Activated CD4-positive, alpha-beta T cell treated with anti-CD3 and anti-CD28 coated beads, Interleukin-2, amount 50 U/mL, for 4 hours (primary cell): ENCODE measurements around the gene NT5DC1.
A peak's percentile ranks its signal among the peaks of the same experiment; 100 is the strongest.

Experiments
- DNase-seq, 2 experiments: peaks; one replicate each; pipeline ENCODE4 v3.0.0-alpha.2; 2020

Gene NT5DC1

GRCh38 chr6:116251568-116252384 lies 151.1 kb downstream of the NT5DC1 start:
- DNase-seq: no peak

DNA sequence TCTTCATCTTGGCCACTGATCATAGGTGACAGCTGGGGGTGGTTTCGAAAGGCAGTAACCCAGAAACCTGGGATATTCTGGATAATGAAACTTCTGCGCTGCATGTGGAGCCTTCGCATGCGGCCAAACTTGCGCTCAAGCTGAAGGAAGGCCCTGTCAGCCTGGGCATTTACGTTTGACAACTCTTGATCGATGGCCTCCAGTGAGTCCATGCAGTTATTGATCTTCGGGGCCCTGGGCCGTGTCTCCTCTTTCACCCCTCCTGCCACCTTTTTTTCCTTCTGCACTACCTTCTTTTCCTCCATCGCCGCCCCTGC lies 152.5 kb downstream of the NT5DC1 start:
- no peak for DNase-seq

- peak; percentile 88 for DNase-seq
Observed at GRCh38 chr6:116253505-116254296, 153.0 kb downstream of the NT5DC1 start, which contains the start of gene TSPYL4. TSS of gene TSPYL4 (minus strand) at chr6:116254075. CDS start at chr6:116254008, 67 bp downstream.

- no peak for DNase-seq
Observed at GRCh38 chr6:116254297-116255056, 153.8 kb downstream of the NT5DC1 start.

DNA sequence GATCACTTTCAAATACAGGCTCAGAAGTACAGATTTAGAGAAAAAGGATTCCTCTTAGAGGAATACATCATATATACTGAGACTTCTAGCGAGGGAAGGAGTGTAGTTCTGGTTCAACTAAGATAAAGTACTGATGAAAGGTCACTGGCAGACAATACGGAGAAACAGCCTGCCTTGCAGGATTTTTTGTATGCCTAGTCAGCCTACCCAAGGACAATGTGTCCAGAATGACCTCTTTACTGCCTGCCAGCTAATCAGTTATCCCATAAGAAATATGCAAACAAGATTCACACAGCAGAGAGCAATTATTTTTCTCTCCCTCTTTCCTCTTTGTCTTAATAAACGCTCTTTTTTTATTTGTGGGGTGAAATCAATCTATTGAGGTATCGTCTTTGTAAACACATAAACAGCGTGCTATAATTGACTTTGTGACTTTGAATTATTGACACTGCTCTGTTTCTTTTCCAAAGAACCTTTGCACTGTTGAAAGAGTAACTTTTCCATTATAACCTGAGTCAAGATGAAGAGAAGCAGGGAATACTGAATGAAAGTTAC lies 154.7 kb downstream of the NT5DC1 start:
- DNase-seq: no peak

- no peak for DNase-seq
Observed at GRCh38 chr6:116256694-116257093, 156.0 kb downstream of the NT5DC1 start.

- no peak for DNase-seq
Observed at GRCh38 chr6:116258520-116258919, 157.9 kb downstream of the NT5DC1 start.

DNA sequence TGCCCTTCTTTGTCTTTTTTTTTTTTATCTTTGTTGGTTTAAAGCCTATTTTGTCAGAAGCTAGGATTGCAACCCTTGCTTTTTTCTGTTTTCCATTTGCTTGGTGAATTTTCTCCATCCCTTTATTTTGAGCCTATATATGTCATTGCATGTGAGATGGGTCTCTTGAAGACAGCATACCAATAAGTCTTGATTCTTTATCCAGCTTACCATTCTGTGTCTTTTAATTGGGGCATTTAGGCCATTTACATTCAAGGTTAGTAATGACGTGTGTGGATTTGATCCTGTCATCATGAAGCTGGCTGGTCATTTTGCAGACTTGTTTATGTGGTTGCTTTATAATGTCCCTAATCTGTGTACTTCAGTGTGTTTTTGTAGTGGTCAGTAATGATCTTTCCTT lies 162.7 kb downstream of the NT5DC1 start:
- DNase-seq: no peak

GRCh38 chr6:116265041-116265829 lies 164.6 kb downstream of the NT5DC1 start:
- no peak for DNase-seq

DNA sequence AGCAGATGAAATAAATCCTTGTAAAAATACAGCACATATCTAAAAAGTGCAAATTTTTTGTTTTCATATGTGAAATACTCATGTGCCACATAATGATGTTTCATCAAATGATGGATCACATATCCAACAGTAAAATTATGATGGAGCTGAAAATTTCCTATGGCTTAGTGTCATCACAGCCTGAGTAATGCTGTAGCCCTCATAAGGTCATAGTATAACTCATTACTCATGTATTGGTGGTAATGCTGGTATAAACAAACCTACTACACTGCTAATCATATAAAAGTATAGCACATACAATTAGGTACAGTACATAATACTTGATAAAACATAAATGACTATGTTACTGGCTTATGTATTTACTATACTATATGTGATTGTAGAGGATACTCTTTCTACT lies 166.2 kb downstream of the NT5DC1 start:
- no peak for DNase-seq

DNA sequence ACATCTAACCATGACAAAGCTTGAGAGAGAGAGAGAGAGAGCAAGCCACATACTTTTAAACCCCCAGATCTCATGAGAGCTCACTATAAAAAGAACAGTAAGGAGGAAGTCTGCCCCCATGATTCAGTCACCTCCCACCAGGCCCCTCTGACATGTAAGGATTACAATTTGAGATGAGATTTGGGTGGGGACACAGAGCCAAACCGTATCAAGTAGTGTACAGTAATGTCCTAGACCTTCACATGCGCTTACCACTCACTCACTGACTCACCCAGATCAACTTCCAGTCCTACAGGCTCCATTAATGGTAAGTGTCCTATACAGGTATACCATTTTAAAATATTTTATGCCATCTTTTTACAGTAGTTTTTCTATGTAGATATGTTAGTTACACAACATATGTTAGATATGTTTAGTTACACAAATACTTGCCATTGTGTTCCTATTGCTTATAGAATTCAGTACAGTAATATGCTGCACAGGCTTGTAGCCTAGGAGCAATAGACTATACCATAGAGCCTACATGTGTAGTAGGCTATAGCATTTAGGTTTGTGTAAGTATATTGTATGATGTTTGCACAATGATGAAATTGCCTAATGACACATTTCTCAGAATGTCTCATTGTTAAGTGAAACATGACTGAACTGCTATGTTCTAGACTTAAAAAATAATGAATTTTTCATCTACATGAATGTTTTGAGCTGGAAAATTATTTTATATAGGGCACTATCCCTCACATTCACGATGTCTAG lies 167.4 kb downstream of the NT5DC1 start:
- no peak for DNase-seq

GRCh38 chr6:116268589-116269293 lies 168.1 kb downstream of the NT5DC1 start:
- no peak for DNase-seq

GRCh38 chr6:116271149-116271708 lies 170.6 kb downstream of the NT5DC1 start:
- no peak for DNase-seq

- DNase-seq: no peak
Observed at GRCh38 chr6:116277124-116277523, 176.5 kb downstream of the NT5DC1 start.

DNA sequence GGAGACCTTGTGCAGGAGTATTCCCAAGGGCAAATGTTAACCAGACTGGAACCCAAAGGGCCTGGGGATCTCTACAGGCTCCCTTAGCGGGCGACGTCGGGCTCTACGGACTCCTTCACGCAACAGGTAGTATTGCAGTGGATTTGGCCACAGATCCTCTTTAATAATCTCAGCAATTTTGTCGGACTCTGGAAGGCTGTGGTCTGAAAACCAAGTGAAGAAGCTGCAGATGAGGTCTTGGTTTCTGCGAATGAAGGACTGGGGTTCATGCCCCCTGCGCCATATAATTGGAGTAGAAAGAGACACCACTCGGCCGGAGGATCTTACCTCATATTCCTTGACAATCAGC lies 177.8 kb downstream of the NT5DC1 start:
- DNase-seq: no peak

DNA sequence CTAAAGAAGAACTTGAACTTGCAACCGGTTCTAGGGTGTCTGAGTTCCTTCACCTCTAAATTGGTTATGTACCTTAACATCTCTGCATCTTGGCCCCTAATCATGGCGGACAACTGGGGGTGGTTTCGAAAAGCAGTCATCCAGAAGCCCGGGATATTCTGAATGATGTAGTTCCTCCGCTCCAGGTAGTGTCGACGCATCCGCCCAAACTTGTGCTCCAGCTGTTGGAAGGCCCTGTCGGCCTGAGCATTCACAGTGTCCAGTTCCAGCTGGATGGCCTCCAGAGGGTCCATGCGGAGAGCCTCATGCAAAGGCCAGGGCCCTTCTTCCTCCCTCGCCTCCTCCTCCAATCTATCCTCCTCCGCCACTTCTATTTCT lies 178.2 kb downstream of the NT5DC1 start:
- DNase-seq: peak in 1 of 2 experiments; percentile 6

GRCh38 chr6:116279232-116280160 lies 178.8 kb downstream of the NT5DC1 start, which contains the start of gene TSPYL1:
TSS of gene TSPYL1 (minus strand) at chr6:116279930. CDS start at chr6:116279830, 100 bp downstream.
- peak; percentile 93 to 94 for DNase-seq

- DNase-seq: no peak
Observed at GRCh38 chr6:116280161-116280932, 179.7 kb downstream of the NT5DC1 start.

DNA sequence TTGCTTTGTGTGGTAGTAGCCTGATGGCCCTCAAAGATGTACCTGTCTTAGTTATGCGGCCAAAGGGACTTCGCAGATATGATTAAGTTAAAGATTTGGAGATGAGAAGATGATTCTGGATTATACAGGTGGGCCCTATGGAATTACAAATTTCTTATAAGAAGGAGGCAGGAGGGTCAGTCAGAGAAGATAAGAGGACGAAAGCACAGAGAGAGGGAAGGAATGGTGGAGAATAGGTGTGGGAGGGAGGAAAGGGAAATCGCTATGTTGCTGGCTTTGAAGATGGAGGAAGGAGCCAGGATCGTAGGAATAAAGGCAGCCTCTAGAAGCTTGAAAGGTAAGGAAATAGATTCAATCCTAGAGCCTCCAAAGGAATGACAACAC lies 180.3 kb downstream of the NT5DC1 start:
- DNase-seq: no peak
